Activated CD4-positive, alpha-beta T cell treated with anti-CD3 and anti-CD28 coated beads, Interleukin-2, amount 50 U/mL, for 16 hours (primary cell): ENCODE results near the gene PDZD8.

Experiments
- DNase-seq: peaks from one replicate; pipeline ENCODE4 v3.0.0-alpha.2; 2020

Gene PDZD8

DNA sequence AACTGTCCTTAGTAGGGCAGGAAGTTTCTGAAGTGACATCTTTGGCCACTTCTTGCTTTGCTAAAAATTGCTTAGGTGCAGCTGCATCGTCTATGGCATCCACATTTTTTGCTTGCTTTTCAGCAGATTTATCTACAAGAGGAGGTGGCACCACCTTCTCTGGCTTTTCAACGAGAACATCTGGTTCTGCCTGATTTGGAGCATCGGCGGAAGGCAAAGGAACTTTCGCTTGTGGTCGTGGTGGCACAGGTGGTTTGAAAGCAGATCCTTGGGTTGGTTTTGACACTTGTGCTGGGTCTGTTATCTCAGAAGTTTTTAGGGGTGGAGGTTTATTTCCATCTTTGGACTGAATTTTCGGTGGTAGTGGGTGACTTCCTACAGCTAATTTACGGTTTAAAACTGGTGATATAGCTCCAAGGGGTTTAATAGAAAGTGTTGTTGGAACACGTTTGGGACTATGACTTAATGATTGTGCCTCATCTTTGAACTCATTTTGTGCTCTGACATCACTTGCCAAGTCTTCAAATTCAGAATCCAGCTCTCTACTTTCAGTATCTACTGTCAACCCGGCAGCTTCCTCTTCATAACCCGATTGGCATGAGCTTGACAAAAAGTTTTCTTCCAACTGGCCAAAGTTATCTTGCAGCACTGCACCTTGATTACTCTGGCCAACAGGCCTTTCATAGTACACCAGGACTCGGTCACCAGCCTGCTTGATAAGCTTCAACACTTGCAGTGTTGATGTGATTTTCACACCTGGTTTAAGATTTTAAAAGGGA is 90.3 kb downstream of the PDZD8 start:
- no peak for DNase-seq

DNA sequence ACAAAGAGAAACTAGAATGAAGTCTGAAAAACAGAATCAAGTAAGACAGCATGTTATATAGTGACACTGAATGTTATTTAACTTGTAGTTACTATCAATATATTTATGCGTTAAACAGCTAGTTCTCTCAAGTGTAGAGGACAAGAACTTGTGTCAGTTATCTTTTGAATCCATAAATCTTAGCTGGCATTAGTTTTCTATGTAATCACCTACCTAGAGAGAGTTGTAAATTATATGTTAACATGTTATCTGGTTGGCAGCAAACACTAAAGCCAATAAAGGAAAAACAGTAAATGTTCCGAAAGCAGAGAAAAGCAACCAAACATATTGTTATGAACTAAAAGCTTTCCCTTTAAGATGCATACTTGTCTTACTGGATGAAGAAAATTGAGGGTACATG is 97.6 kb downstream of the PDZD8 start:
- DNase-seq = no peak

DNA sequence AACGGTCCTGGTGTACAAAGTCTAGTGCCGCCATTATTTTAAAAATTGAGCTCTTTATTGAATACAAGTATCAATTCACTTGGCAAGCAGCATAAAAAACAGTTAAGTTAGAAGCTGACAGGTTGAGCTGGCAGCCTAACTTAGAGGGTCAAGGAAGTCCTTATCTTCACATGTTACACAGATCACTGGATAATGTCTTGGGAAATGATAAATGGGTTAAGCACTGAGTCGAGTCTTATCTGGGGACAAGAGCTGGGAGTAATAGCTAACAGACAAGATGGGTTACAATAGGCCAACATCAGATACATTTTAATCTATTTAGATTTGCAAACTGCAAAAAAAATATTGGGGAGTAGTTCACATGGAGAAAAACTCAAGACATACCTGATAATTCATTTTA is 100.1 kb downstream of the PDZD8 start:
- DNase-seq = no peak

DNA sequence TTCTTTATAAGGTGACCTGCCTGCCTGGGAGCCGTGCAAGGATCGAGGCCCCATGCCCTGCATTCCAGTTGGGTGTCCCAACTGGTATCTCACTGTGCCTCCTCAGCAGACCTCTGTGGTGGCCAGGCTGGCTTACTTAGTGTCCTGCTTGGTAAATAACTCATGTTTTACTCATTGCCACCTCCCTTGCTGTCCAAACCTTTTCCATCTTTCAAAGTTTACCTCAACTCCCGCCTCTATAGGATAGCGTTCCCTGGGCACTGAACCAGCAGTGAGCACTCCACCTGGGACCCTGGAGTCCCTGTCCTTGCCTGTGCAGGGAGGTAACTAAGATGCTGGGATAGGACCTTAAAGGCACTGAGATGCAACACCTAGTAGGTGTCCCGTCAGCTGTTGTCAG is 100.7 kb downstream of the PDZD8 start:
- DNase-seq = no peak

DNA sequence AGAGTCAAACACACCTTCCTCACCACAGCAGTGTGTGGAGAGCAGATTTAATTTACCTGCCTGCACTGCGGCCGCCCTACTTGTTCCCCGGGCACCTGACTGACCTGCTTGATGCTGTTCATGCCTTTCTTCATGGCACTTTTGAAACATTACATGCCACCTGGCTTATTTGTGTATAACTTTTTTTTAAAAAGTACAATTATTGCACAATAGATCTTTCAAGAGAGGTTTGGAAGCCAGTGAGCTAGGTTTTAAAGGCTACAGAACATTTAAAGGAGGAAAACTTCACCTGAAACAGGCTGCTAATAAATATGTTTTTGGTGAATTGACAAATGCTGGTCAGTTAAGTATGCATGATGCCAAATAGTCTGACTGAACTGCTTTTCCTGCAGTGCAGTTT is 101.3 kb downstream of the PDZD8 start:
- no peak for DNase-seq

DNA sequence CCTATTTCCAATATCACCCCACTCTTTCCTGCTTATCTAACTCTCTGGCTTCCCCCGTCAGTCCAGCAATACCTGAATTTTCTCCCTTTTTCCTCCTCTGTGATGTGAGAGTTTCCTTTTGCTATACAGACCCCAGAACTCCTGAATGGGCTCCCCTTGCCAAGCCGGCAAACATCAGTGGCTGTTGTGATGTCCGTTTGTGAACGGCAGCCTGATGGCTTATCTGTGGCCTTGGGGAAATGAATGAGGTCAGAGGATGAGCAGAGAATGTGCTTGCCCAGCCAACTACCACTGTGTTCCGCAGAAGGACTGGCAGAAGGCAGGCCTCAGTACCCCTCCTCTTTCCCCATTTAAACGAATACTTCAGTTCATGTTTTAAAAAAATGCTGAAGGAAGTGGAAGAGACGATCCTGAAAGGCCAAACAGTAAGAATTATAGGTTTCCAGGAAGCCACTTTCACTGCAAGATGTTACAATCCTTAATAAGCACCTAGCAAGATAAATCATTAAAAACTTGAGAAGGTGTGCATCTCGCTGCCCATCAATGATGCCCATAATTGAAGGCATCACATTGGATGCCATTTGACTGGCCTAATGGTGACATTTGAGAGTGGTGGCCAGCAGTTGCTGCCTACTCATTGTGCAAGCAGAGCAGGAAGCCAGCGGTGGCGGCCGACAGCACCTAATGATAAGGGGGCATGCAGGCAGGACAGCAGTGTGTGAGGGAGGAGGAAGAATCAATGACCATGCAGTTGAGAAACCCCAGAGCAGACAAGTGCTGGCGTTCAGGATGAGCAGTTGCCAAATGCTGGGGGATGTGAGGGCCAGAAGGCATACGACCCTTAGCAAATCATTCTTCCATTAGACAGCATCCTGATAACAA is 102.8 kb downstream of the PDZD8 start:
- DNase-seq = no peak

DNA sequence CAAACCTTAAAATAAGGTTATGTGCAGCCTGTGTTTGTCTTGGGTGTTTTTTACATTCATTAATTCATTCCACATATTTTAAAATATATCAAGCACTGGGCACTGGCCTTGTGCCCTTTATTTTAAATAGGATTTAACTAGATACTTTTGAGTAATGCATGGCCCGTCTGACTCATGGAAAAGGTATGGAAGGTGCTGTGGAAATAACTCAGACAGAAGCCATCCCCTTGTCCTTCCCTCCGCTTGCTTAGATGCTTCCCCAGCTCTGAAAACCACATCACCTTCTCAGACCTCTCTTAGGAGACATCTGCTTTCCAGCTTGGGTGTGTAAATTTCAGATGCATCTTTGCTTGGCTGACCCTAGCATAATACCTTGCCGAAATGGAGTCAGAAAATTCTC is 103.8 kb downstream of the PDZD8 start:
- no peak for DNase-seq

DNA sequence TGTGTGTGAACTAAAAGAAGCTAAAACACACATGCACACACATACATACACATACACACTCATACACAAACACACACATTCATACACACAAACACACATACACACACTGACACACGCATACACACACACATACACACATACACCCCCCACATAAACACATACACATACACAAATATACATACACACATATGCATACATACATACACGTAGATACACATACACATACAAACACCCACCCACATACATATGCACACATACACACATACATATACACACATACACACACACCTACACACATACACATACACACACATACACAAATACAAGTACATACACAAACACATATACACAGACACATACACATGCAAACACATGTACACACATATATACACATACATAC is 106.3 kb downstream of the PDZD8 start:
- DNase-seq = no peak

DNA sequence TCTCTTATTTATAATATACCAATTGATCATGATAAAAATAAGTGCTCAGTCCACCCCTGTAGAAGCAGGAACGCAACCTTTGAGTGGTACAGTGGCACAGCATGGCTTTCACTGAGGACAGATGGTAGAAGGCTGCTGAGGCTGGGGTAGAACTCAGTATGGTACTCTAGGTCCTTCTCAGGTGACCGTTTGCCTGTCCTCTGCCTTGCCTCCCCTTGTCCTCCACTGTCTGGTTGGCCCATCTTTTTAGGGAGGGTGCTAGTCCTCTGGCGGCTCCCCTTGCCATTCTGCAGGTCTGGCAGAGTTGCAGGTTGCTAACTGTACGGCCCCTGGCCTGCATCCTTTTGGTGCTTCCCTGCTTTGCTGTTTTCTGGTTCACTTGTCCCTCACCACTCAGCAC is 107.0 kb downstream of the PDZD8 start:
- no peak for DNase-seq

DNA sequence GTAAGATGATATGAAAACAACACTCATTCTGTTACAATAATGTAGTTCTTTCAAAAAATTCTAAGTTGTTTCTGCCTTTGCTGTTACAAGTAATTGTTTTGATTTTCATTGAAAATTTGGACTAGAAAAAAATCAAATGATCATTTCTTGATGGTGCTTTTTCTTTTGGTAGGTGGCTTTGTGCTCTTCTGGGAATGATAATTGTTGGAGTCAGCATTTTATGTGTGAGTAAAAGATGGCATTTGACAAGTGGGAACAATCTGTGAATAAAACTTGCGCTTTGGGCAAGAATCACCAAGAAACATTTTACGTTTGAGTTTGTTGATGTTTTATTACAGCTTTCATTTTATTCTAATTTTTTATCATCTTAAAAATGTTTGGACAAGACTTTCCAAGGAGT is 108.4 kb downstream of the PDZD8 start:
- no peak for DNase-seq

DNA sequence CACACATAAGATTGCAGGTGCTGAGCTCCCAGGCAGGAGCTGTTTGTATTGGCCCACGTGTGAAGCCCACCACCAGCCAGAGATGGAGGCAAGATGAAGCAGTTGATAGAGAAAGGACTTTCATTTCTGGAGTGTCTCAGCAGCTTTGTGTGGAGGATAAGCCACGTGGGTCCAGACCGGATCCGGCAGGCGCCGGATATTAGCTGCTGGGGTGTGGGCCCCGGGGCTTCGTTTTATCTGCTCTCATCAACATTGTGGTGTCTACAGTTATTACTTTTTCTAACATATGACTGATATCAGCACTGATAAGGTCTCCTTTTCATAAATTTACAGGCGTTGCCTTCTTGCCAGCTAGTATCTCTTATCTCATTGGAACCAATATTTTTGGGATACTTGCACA is 108.8 kb downstream of the PDZD8 start:
- DNase-seq = no peak

DNA sequence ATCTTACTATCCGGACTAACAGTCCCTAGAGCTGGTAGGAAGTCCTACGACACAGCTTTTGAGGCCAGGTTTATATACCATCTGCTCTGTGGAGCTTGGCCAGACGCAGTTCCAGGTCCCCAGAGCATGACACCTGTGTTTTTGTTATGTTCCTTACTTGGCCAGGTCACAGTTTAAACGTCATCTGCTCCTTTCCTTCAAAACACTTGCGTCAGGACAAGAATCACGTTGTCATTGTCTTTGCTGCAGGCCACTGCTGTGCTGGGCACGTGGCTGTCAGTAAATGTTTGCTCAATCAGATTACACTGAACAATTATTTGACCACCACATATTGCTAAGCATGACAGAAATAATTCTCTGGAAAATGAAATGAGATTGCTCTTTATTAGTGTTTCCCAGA is 110.5 kb downstream of the PDZD8 start:
- DNase-seq = no peak

DNA sequence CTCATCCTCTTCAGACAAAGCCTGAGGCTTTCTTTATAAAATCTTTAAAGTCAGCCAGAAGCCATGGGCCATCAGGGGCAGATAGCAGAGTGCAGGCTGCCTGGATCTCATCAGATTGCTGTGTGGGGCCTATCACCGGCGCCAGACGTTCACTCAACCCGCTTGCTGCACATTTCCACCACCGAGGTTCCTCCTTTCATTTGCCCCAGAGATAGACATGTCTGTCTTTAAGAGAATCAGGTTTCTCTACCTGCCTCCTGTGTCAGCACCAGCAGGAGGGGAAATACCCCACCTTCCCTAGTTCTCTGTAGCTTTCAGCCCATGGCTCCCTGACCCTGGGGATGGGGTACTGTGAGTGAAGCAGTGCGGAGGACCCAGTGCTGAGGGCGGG is 112.3 kb downstream of the PDZD8 start:
- no peak for DNase-seq

DNA sequence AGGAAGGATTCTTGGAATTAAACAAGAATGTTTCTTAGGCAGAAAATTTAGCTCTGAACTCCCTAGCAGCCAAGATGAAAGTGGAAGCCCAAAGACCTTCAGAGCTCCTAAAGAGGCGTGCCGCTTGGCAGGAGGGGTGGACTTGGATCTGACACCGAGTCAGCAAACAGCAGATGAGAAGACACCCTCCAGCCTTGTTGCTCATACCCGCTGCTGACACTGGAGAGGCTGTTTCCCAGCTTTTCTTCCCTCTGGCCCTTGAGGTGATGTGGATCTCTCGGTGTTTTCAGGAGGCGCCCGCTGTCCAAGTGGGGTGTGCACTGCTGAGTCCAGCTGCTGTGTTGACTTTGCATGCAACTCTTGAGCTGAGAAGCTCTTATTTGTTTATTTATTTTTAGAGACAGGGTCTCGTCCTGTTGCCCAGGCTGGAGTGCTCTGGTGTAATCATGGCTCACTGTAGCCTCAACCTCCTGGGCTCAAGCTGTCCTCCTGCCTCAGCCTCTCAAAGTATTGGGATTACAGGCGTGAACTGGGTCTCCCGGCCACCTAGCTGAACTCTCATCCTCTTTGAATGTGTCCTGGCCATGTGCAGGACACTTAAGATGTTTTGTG is 112.8 kb downstream of the PDZD8 start:
- DNase-seq = no peak

DNA sequence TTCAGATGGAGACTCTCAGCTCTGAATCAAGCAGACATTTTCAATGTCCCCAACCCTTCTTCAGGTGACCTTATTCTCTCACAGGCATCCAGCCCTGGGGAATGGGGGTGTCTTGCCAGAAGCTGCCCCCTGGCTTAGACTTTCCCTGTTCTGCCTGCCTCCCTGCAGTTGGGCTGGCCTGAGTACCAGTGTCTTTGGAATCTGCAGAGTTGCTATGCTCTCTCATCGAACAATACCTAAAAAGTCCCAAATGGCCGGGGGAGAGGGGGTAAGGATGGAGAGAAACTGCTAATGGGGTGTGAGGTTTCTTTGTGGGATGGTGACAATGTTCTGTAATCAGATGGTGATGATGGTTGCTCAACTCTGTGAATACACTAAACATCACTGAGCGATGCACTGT is 113.7 kb downstream of the PDZD8 start:
- DNase-seq = no peak

DNA sequence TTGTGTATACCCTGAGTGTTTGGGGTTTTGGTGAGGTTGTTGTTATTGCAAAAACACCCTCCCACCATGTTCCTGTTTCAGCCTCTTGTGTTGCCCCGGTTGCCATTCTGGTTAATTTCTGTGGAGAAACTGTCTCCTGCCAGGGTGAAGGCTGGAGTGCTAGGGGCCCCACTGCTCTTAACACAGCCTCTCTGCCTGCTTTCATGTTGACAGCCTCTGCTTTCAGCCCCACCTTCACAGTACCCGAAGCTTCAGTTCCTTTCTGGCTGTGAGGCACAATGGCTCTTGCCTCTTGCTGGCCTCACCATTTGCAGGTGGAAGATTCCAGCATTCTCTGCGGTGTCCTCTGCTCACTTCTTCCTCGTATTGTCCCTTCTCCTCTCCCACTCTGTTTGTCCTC is 115.2 kb downstream of the PDZD8 start:
- DNase-seq = peak; percentile 2

DNA sequence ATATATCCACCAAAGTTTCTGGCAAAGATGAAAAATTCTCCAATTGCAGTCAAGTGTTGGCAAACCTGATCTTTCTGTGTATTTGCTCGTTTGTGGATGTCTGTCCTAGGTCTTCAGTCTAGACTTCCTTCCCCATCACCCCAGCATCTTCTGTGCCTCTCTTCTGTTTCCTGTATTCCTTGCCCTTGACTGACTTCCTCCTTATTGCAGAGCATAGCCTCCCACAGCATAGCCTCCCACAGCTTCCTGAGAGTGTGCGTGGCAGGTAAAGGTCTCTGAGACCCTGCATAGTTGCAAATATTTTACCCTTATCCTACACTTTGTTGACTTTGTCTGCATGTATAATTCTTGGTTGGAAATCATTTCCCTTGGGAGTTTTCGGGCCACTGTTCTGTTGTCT is 116.0 kb downstream of the PDZD8 start:
- DNase-seq = no peak

DNA sequence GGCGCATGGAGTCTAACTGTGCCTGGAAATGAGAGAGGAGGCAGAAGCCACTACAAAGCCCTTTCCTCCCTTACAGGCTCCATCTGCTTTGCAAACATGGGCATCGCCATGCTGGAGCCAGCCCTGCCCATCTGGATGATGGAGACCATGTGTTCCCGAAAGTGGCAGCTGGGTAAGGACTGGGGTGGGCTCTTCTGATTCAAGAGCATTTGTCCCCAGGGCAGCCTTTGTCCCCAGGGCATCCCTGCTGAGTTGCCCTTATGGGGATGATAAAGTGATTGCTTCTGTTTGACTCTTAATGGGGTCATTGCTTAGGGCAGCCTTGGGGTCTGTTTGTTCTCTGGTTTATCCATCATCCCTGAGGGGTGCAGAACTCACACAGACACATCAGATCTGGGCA is 117.5 kb downstream of the PDZD8 start:
- no peak for DNase-seq

DNA sequence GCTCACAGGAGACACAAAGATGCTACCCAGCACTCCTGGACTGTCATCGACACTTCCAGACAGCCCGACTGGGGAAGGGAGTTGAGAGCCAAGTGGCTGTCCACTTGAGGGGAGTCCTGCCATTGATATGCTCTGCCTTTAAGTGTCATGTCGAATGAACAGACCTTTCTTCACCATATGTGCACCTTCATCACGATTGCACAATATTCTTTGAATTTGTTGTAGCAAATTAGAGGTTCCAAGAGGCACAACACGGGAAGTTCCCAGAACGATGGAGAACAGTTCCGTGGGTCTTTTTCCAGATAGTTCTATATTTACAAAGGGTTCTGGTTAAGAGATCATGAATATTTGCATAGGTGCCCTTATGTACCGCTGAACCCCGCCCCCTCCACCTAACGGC is 118.3 kb downstream of the PDZD8 start:
- no peak for DNase-seq

DNA sequence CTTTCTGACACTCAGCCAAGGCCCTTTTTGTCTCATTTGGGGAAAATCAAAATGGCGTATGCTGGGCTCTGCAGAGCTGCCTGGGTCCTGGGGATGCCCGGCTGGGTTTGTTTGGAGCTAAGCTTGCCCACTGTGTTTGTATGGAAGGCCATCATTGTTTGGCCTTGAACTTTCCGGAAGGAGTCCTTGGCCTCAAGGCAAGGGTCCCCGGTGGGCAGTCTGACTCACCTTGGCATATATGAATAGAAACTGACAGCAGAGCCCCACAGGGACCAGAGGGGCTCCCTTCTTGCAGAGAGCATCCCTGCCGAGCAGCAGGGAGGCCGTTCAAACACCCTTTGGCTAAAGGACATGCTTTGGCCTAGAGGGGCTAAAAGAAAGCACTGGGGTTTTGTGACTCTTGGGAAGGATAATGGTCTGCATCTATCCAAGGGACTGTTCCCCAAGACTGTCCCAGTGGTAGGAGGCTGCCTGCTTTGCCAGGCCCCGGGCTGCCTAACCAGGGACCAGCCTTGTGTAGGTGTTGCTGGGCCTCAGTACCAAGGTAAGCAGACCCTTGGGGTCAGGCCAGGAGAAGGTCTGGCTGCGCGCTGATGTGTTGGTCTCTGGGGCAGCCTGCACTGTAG is 119.3 kb downstream of the PDZD8 start:
- DNase-seq = no peak

DNA sequence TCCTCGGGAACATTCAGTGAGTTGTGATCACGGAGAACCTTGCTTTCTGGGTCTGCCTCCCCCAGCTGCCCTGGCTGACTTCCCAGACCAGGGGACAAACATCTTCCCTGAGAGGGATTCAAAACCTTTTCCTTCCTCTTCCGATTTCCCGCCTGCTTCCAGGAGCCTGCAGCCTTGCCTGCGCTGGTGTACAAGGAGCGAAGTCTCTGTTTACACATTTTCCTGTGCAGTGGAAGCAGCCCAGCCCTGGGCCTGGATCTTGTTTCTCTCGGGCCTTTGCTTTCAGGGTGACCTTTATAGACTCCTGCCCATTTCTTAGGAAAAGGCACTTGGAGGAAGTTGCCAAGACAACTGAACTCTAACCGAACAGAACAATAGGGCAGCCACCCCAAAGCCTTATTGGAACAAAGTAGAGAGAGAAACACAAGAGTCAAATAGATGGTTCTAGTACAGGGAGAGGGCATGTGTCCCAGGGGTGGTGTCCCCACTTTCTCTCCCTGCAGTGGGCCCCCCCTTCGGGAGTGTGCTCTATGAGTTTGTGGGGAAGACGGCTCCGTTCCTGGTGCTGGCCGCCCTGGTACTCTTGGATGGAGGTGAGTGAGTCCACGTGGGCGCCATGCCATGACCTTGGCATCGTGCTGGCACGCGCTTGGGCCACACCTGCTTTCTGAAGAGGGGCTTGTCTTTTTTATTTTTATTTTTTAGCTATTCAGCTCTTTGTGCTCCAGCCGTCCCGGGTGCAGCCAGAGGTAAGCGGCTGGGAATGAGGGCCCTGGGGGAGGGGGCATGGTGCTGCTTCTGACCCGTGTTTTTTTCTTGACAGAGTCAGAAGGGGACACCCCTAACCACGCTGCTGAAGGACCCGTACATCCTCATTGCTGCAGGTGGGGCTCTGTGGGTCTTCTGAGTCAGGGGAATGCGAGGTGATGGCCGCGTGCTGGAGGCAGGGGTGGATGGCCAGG is 120.2 kb downstream of the PDZD8 start:
- DNase-seq = no peak

DNA sequence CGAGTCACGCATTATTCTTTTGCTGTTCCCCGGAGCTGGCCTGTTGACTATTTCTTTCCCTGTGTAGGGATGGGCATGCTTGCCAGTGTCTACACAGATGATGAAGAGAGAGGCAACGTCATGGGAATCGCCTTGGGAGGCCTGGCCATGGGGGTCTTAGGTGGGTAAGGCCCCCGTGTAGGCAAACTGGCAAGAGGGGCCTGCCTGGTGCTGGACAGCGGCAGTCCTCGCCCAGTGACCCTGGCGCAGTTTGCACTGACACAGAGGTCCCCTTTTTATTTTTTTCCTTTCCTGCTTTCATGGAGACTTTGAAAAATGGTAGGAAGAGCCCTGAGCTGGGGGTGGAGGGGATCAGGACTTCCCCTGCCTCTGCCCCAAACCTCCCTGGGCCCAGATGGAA is 120.9 kb downstream of the PDZD8 start:
- no peak for DNase-seq
